ENCODE measurements around the gene PPFIA3. TPM values are rescaled to one million over a fixed set of nuclear protein-coding genes. Genes with fewer than 3 reads are reported as not detected.
A peak's percentile ranks its signal among the peaks of the same experiment; 100 is the strongest.

Gene PPFIA3
- total and polyA plus RNA-seq, 2 experiments from 2014 or later = 4.4 to 8.2 TPM

GRCh38 chr19:49103331-49104085 is 15.8 kb upstream of the PPFIA3 start:
- WGBS (ENCODE audit: low lambda C conversion rate, missing lambda C conversion rate) = 92% methylated on average over 12 of the region's 33 CpGs
- no peaks in the 10 kb centered on the region for H3K27me3 ChIP-seq
- H3K9me3 ChIP-seq (ENCODE audit: low read depth) = no peaks in the 10 kb centered on the region
- H3K27ac ChIP-seq = no peak overlapping the region
- no peak for DNase-seq (ENCODE audit: low spot score)
- no peaks in the 10 kb centered on the region for H3K36me3 ChIP-seq (replicated peaks; ENCODE audit: insufficient read depth, low read depth)
- no peak overlapping the region for H3K4me2 ChIP-seq
- TF ChIP-seq EZH2phosphoT487 (IDR thresholded peaks at IDR 0.05; ENCODE audit: low read depth, severe bottlenecking, unreplicated experiment) = no peak
- no peak for TF ChIP-seq EZH2 (IDR thresholded peaks at IDR 0.05; ENCODE audit: borderline replicate concordance)
- TF ChIP-seq CTCF (IDR thresholded peaks at IDR 0.05; ENCODE audit: poor library complexity) = no peak
- H2AFZ ChIP-seq = no peak overlapping the region
- peaks cover 33% of the 10 kb centered on the region for H4K20me1 ChIP-seq (ENCODE audit: insufficient read depth, poor library complexity, severe bottlenecking)
- H3K9me2 ChIP-seq (replicated peaks; ENCODE audit: insufficient read depth) = no peaks in the 10 kb centered on the region
- no peak overlapping the region for H3K4me3 ChIP-seq
- H3K79me2 ChIP-seq = peaks cover 19% of the 10 kb centered on the region
- no peaks in the 10 kb centered on the region for H3K4me1 ChIP-seq (ENCODE audit: insufficient read depth)

DNA sequence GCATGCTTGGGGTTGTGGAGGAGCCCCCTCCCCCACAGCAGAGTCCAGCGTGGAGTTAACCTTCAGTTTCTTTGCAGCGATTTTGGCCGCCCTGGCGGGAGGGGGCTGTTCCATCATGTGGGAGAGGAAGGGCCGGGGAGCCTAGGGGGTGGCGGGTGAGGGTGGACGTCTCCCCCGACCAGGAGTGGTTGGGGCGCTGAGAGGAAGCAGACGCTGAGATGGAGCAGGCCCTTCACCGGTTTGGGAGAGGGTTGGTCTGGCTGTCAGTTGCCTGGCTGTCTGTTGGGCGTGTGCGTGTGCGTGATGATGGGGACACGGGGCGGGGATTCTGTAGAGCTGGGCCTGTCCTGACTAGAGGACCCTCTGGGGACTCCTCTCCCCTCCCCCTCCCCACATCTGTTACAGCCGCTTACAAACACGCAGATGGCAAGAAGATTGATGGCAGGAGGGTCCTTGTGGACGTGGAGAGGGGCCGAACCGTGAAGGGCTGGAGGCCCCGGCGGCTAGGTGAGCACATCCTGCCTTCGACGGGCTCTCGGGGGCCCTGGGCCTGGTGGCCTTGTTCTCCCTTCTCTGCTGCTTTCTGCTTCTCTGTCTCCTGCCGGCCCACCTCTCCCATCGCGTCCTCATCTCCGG is 15.0 kb upstream of the PPFIA3 start:
- WGBS (ENCODE audit: low lambda C conversion rate, missing lambda C conversion rate) = 83% methylated on average over 27 of the region's 30 CpGs
- TF ChIP-seq EZH2 (IDR thresholded peaks at IDR 0.05; ENCODE audit: borderline replicate concordance) (no peak), CTCF (IDR thresholded peaks at IDR 0.05; ENCODE audit: poor library complexity) (no peak), EZH2phosphoT487 (IDR thresholded peaks at IDR 0.05; ENCODE audit: low read depth, severe bottlenecking, unreplicated experiment) (no peak)
- DNase-seq (ENCODE audit: low spot score) = no peak
- Histone ChIP-seq H3K4me2 (no peak overlapping the region), H3K79me2 (peaks cover 10% of the 10 kb centered on the region), H3K27me3 (no peaks in the 10 kb centered on the region), H3K4me1 (ENCODE audit: insufficient read depth) (no peaks in the 10 kb centered on the region), H3K27ac (no peak overlapping the region), H3K4me3 (no peak overlapping the region), H4K20me1 (ENCODE audit: insufficient read depth, poor library complexity, severe bottlenecking) (peaks cover 26% of the 10 kb centered on the region), H3K9me2 (replicated peaks; ENCODE audit: insufficient read depth) (no peaks in the 10 kb centered on the region), H3K9me3 (ENCODE audit: low read depth) (no peaks in the 10 kb centered on the region), H2AFZ (no peak overlapping the region), H3K36me3 (replicated peaks; ENCODE audit: insufficient read depth, low read depth) (no peaks in the 10 kb centered on the region)

DNA sequence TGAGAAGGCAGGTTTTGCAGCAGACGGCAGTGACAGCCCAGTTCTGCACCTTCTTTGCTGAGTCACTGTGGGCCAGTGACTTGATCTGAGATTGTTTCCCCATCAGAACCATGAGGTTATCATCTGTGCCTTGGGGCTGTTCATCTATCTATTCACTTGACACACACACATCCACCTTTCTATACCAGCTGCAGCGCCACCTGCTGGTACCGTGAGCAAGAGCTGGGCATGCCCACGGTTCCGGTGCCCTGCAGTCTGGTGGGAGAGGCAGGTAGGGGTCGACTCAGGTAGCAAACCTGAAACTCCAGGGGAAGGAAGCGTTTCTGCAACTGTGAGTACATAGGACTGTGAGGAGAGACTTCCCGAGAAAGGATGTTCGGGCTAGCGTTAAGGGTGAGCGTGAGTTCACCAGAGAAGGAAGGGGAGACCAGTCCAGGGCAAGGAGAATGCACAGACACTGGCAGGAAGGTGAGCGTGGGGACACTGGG is 12.7 kb upstream of the PPFIA3 start:
- WGBS (ENCODE audit: low lambda C conversion rate, missing lambda C conversion rate) = 74% methylated on average over 12 of the region's 12 CpGs
- TF ChIP-seq EZH2phosphoT487 (IDR thresholded peaks at IDR 0.05; ENCODE audit: low read depth, severe bottlenecking, unreplicated experiment) (no peak), CTCF (IDR thresholded peaks at IDR 0.05; ENCODE audit: poor library complexity) (peak; percentile 80)
- Histone ChIP-seq H3K4me2 (no peak overlapping the region), H3K9me2 (replicated peaks; ENCODE audit: insufficient read depth) (no peaks in the 10 kb centered on the region), H3K27ac (no peak overlapping the region), H3K9me3 (ENCODE audit: low read depth) (no peaks in the 10 kb centered on the region), H4K20me1 (ENCODE audit: insufficient read depth, poor library complexity, severe bottlenecking) (peaks cover 18% of the 10 kb centered on the region), H3K36me3 (replicated peaks; ENCODE audit: insufficient read depth, low read depth) (no peaks in the 10 kb centered on the region), H3K4me1 (ENCODE audit: insufficient read depth) (no peaks in the 10 kb centered on the region), H2AFZ (no peak overlapping the region), H3K27me3 (no peaks in the 10 kb centered on the region), H3K79me2 (no peaks in the 10 kb centered on the region), H3K4me3 (no peak overlapping the region)
- peak; percentile 71 for DNase-seq (ENCODE audit: low spot score)
